Measurements from ENCODE around the gene PPP2R2C.

DNA sequence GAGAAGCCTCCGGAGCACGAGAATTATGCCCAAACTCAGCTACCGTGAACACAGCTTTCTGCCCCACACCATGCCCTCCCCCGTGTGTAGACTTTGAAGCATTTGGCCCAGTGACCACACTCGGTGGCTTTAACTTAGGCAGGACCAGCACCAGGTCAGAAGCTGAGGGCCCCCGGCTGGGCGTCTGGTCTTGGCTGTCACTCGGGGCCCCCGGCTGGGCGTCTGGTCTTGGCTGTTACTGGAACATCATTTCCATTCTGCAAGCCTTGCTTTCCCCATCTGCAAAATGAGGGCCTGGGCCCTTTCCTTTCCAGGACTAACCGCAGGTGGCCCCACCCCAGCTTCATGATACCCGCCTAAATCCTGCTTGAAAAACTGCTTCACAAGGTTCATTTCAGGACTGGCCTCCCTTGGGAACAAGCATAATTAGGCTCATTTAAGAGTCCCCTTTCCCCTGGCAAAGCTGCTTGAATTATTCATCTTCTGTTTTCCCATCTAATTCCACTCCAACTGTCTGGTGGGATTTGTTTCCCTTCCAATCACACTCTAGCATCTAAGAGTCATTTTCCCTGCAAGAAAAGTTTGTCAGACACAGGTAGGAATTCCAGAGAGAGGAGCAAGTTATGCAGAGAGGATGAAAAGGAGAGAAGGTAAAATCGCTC lies 120.3 kb downstream of the PPP2R2C start:
- TF ChIP-seq, protein P1, sequence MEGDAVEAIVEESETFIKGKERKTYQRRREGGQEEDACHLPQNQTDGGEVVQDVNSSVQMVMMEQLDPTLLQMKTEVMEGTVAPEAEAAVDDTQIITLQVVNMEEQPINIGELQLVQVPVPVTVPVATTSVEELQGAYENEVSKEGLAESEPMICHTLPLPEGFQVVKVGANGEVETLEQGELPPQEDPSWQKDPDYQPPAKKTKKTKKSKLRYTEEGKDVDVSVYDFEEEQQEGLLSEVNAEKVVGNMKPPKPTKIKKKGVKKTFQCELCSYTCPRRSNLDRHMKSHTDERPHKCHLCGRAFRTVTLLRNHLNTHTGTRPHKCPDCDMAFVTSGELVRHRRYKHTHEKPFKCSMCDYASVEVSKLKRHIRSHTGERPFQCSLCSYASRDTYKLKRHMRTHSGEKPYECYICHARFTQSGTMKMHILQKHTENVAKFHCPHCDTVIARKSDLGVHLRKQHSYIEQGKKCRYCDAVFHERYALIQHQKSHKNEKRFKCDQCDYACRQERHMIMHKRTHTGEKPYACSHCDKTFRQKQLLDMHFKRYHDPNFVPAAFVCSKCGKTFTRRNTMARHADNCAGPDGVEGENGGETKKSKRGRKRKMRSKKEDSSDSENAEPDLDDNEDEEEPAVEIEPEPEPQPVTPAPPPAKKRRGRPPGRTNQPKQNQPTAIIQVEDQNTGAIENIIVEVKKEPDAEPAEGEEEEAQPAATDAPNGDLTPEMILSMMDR (conservative IDR thresholded peaks at IDR 0.05 in 1 of 2, IDR thresholded peaks at IDR 0.05 in 1 of 2; ENCODE audit: low read depth in 1 of 2, low read length in 2 of 2): no peak
- TF ChIP-seq EZH2 (IDR thresholded peaks at IDR 0.05; ENCODE audit: low read length, missing control alignments): no peak
